ENCODE data around the gene ACAD8.
"Not testable (repeated sequence)": the region's sequence is repeated elsewhere in the genome, so short reads cannot be mapped to it uniquely, and the experiment has no call there.

Gene ACAD8

DNA sequence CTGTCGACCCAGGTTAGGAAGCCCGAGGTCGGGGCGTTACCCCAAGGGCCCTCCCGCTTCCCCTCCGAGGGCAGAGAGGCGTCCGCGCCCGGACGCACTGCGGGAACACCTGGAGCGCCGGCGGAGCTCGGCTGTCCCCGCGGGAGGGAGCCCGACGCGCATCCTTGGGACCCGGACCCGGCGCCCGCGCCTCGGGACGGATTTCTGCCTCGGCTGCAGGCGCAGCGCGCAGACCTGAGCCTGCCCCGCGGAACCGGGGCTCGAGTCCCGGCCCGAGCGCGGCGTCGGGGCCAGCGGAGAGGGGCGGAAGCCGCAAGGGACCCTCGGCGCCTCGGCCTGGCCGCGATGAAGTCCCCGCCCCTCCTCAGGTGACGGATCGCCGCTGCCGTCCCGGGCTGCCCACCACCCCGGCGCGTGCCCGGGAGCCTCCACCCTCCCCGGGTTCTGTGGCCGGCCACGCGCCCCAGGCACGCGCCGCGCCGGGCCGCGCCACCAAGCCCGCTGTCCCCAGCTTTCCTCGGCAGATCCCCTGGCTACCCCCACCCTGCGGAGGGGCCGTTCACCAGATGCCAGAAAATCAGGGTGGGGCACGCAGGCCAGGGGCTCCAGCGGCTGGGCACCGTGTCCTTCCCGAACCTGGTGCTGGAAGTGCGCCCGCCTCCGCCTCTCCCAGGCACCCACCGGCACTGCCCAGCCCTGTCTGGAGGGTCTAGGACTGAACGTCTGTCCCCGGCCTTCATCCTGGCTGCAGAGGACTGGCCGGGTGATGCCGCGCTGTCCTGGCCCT lies 23.2 kb downstream of the ACAD8 start:
- peak overlapping the region; percentile 81 for H3K23ac ChIP-seq (ENCODE audit: low read length)
- no peaks in the 10 kb centered on the region for H3K27me3 ChIP-seq (ENCODE audit: insufficient read depth, low read length, poor library complexity)
- H3K79me2 ChIP-seq (ENCODE audit: control insufficient read depth, insufficient read depth, low read length) = peaks cover 6% of the 10 kb centered on the region
- no peaks in the 10 kb centered on the region for H3K79me1 ChIP-seq (ENCODE audit: low read length)
- H2BK120ac ChIP-seq (ENCODE audit: low read depth, low read length) = no peak overlapping the region
- no peak overlapping the region for H4K8ac ChIP-seq (ENCODE audit: low read depth, low read length)
- H3K4me1 ChIP-seq (ENCODE audit: control insufficient read depth, low read depth, low read length) = peaks cover 2% of the 10 kb centered on the region
- H3K9ac ChIP-seq (ENCODE audit: low read length) = peak overlapping the region; percentile 78
- no peak overlapping the region for H4K5ac ChIP-seq (ENCODE audit: low read length)
- WGBS (ENCODE audit: extremely low coverage, insufficient coverage, low lambda C conversion rate) = no CpG with 5 or more reads among the region's 88 CpGs
- no peak overlapping the region for H3K4ac ChIP-seq (ENCODE audit: low read depth, low read length)
- no peaks in the 10 kb centered on the region for H3K36me3 ChIP-seq (ENCODE audit: control insufficient read depth, insufficient read depth, low read length)
- no peak overlapping the region for H2BK15ac ChIP-seq (replicated peaks; ENCODE audit: low read depth)
- no peak overlapping the region for H3K27ac ChIP-seq (ENCODE audit: low read depth, low read length)
- peak overlapping the region; percentile 63 for H3K4me2 ChIP-seq (ENCODE audit: low read length)
- H3K4me3 ChIP-seq (ENCODE audit: low read length) = peak overlapping the region; percentile 17
- H3K56ac ChIP-seq (ENCODE audit: low read length) = peak overlapping the region; percentile 92
- DNase-seq = peak; percentile 53
- peak overlapping the region; percentile 20 for H3K18ac ChIP-seq (ENCODE audit: low read length)
- no peak overlapping the region for H2AK5ac ChIP-seq (ENCODE audit: low read length)
- H2BK5ac ChIP-seq (ENCODE audit: low read length) = no peak overlapping the region

- H3K4me2 ChIP-seq (ENCODE audit: low read length) = peak overlapping the region; percentile 63
- peak overlapping the region; percentile 92 for H3K56ac ChIP-seq (ENCODE audit: low read length)
- H3K36me3 ChIP-seq (ENCODE audit: control insufficient read depth, insufficient read depth, low read length) = no peaks in the 10 kb centered on the region
- H3K79me2 ChIP-seq (ENCODE audit: control insufficient read depth, insufficient read depth, low read length) = peaks cover 6% of the 10 kb centered on the region
- no peak overlapping the region for H4K8ac ChIP-seq (ENCODE audit: low read depth, low read length)
- H3K4ac ChIP-seq (ENCODE audit: low read depth, low read length) = no peak overlapping the region
- H3K27ac ChIP-seq (ENCODE audit: low read depth, low read length) = no peak overlapping the region
- WGBS (ENCODE audit: extremely low coverage, insufficient coverage, low lambda C conversion rate) = no CpG with 5 or more reads among the region's 36 CpGs
- H4K5ac ChIP-seq (ENCODE audit: low read length) = no peak overlapping the region
- peak; percentile 75 for DNase-seq
- no peaks in the 10 kb centered on the region for H3K79me1 ChIP-seq (ENCODE audit: low read length)
- no peak overlapping the region for H3K23ac ChIP-seq (ENCODE audit: low read length)
- no peaks in the 10 kb centered on the region for H3K27me3 ChIP-seq (ENCODE audit: insufficient read depth, low read length, poor library complexity)
- H3K9ac ChIP-seq (ENCODE audit: low read length) = peak overlapping the region; percentile 78
- H3K4me1 ChIP-seq (ENCODE audit: control insufficient read depth, low read depth, low read length) = peaks cover 2% of the 10 kb centered on the region
- H2AK5ac ChIP-seq (ENCODE audit: low read length) = no peak overlapping the region
- peak overlapping the region; percentile 17 for H3K4me3 ChIP-seq (ENCODE audit: low read length)
- H2BK5ac ChIP-seq (ENCODE audit: low read length) = no peak overlapping the region
- H2BK15ac ChIP-seq (replicated peaks; ENCODE audit: low read depth) = no peak overlapping the region
- H3K18ac ChIP-seq (ENCODE audit: low read length) = no peak overlapping the region
- no peak overlapping the region for H2BK120ac ChIP-seq (ENCODE audit: low read depth, low read length)
Observed at GRCh38 chr11:134277183-134278001, 24.0 kb downstream of the ACAD8 start.

DNA sequence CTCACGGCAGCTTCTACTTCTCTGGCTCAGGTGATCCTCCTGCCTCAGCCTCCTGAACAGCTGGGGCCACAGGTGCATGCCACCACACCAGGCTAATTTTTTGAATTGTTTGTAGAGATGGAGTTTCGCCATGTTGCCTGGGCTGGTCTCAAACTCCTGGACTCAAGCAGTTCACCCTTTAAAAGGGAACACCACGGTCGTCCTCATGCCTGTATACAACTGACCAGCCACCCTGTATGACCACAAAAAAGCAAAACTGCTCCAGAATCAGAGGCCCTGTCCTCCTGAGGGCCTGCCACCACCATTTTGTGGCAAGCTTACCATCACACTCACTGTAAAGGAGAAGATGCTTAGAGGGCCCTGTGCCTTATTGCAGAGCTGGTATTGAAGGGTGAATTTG lies 25.0 kb downstream of the ACAD8 start:
- Histone ChIP-seq H3K4ac (ENCODE audit: low read depth, low read length) (no peak overlapping the region), H3K4me2 (ENCODE audit: low read length) (no peak overlapping the region), H2BK5ac (ENCODE audit: low read length) (no peak overlapping the region), H3K36me3 (ENCODE audit: control insufficient read depth, insufficient read depth, low read length) (no peaks in the 10 kb centered on the region), H2AK5ac (ENCODE audit: low read length) (no peak overlapping the region), H3K56ac (ENCODE audit: low read length) (no peak overlapping the region), H3K79me1 (ENCODE audit: low read length) (no peaks in the 10 kb centered on the region), H3K23ac (ENCODE audit: low read length) (no peak overlapping the region), H3K18ac (ENCODE audit: low read length) (no peak overlapping the region), H3K79me2 (ENCODE audit: control insufficient read depth, insufficient read depth, low read length) (peaks cover 6% of the 10 kb centered on the region), H4K8ac (ENCODE audit: low read depth, low read length) (no peak overlapping the region), H3K27ac (ENCODE audit: low read depth, low read length) (no peak overlapping the region), H3K4me1 (ENCODE audit: control insufficient read depth, low read depth, low read length) (no peaks in the 10 kb centered on the region), H3K9ac (ENCODE audit: low read length) (no peak overlapping the region), H2BK15ac (replicated peaks; ENCODE audit: low read depth) (no peak overlapping the region), H4K5ac (ENCODE audit: low read length) (no peak overlapping the region), H3K4me3 (ENCODE audit: low read length) (no peak overlapping the region), H3K27me3 (ENCODE audit: insufficient read depth, low read length, poor library complexity) (no peaks in the 10 kb centered on the region), H2BK120ac (ENCODE audit: low read depth, low read length) (no peak overlapping the region)
- WGBS (ENCODE audit: extremely low coverage, insufficient coverage, low lambda C conversion rate) = no CpG with 5 or more reads among the region's 4 CpGs
- no peak for DNase-seq

DNA sequence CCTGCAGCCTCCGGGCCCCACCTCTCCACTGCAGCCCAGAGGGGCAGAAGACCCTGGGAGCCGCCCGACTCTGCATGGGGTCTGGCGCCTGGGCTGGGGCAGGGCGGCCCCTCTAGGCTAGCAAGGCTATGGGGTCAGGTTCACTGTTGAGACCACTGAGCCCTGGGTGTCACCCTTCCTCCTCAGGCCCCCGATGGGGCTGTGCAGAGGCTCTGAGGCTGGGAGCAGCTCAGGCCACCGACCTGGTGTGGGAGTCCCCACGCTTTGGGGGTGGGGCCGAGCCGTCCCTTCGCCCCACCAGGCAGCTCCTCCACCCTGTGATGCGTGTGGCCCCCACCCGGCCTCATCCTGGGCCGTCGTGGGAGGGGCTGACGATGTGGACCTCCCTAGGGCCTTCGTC lies 28.3 kb downstream of the ACAD8 start:
- H3K27ac ChIP-seq (ENCODE audit: low read depth, low read length); H3K4me1 ChIP-seq (ENCODE audit: control insufficient read depth, low read depth, low read length); H3K56ac ChIP-seq (ENCODE audit: low read length); H3K4ac ChIP-seq (ENCODE audit: low read depth, low read length); H3K4me2 ChIP-seq (ENCODE audit: low read length); H3K27me3 ChIP-seq (ENCODE audit: insufficient read depth, low read length, poor library complexity); H3K9ac ChIP-seq (ENCODE audit: low read length); H4K5ac ChIP-seq (ENCODE audit: low read length); H4K8ac ChIP-seq (ENCODE audit: low read depth, low read length); H2BK120ac ChIP-seq (ENCODE audit: low read depth, low read length); H2BK15ac ChIP-seq (replicated peaks; ENCODE audit: low read depth); H3K79me1 ChIP-seq (ENCODE audit: low read length); DNase-seq; H2BK5ac ChIP-seq (ENCODE audit: low read length); H3K4me3 ChIP-seq (ENCODE audit: low read length); H3K23ac ChIP-seq (ENCODE audit: low read length); H3K18ac ChIP-seq (ENCODE audit: low read length); H2AK5ac ChIP-seq (ENCODE audit: low read length); H3K36me3 ChIP-seq (ENCODE audit: control insufficient read depth, insufficient read depth, low read length); H3K79me2 ChIP-seq (ENCODE audit: control insufficient read depth, insufficient read depth, low read length): not testable (repeated sequence)
- WGBS (ENCODE audit: extremely low coverage, insufficient coverage, low lambda C conversion rate) = no CpG with 5 or more reads among the region's 17 CpGs

GRCh38 chr11:134282121-134283045 lies 29.0 kb downstream of the ACAD8 start:
- no peaks in the 10 kb centered on the region for H3K79me1 ChIP-seq (ENCODE audit: low read length)
- H3K56ac ChIP-seq (ENCODE audit: low read length) = no peak overlapping the region
- H3K27me3 ChIP-seq (ENCODE audit: insufficient read depth, low read length, poor library complexity) = no peaks in the 10 kb centered on the region
- no peak overlapping the region for H3K23ac ChIP-seq (ENCODE audit: low read length)
- no peak overlapping the region for H3K4me2 ChIP-seq (ENCODE audit: low read length)
- no peak overlapping the region for H3K9ac ChIP-seq (ENCODE audit: low read length)
- no CpG with 5 or more reads among the region's 22 CpGs for WGBS (ENCODE audit: extremely low coverage, insufficient coverage, low lambda C conversion rate)
- H3K27ac ChIP-seq (ENCODE audit: low read depth, low read length) = no peak overlapping the region
- no peak overlapping the region for H3K4me3 ChIP-seq (ENCODE audit: low read length)
- H2BK15ac ChIP-seq (replicated peaks; ENCODE audit: low read depth) = no peak overlapping the region
- no peak overlapping the region for H4K8ac ChIP-seq (ENCODE audit: low read depth, low read length)
- H2AK5ac ChIP-seq (ENCODE audit: low read length) = no peak overlapping the region
- H3K79me2 ChIP-seq (ENCODE audit: control insufficient read depth, insufficient read depth, low read length) = no peaks in the 10 kb centered on the region
- no peaks in the 10 kb centered on the region for H3K4me1 ChIP-seq (ENCODE audit: control insufficient read depth, low read depth, low read length)
- H2BK5ac ChIP-seq (ENCODE audit: low read length) = no peak overlapping the region
- no peak overlapping the region for H2BK120ac ChIP-seq (ENCODE audit: low read depth, low read length)
- H4K5ac ChIP-seq (ENCODE audit: low read length) = no peak overlapping the region
- no peaks in the 10 kb centered on the region for H3K36me3 ChIP-seq (ENCODE audit: control insufficient read depth, insufficient read depth, low read length)
- no peak overlapping the region for H3K4ac ChIP-seq (ENCODE audit: low read depth, low read length)
- H3K18ac ChIP-seq (ENCODE audit: low read length) = no peak overlapping the region
- DNase-seq = no peak

All from mesendoderm (in vitro differentiated cells).